Measurements from ENCODE around the gene OTC. TPM values are rescaled to one million over a fixed set of nuclear protein-coding genes. Genes with fewer than 3 reads are reported as not detected.

The OTC gene
- total RNA-seq, 2 donors from 2014 or later: 0.34 TPM; not detected in 1

DNA sequence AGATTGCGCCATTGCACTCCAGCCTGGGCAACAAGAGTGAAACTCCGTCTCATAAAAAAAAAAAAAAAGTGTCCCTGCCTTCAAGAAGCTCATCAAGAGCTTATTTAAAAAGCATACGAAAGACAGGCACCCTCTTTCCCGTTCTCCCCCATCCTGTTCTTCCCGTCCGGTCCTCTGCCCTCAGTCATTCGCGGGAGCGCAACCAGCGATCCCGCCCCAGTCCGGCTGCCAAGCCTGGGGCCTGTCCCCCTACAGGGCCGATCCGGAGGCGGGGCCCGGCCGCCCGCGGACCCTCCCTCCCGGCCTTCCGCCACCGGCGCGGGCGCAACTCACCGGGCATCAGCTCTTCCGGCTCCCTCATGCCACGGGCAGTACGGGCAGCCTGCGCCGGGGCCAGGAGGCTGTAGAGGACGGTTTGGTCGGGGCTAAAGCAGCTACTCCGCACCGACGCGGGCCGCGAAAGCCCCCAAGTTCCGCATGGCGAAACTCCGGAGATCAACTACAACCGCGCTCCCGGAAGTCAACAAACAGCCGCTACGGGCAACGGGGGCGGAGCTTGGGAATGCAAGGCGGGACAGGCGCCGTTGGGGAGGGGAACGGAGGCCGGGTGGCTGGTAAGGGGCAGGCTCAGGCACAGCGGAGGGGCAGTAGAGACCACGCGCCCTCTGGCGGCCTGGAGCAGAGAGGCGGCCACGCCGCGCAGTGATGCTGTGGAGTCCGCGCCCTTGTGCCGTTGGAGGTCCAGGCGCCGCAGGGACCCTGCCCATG lies 25.2 kb upstream of the OTC start, which contains the start of gene RPGR:
Gene RPGR (minus strand): TSS at position 503 of the 768 bp plus-strand sequence. CDS start 142 bp downstream, at position 361.
- TF ChIP-seq POLR2AphosphoS5 (IDR thresholded peaks at IDR 0.05): peak; percentile 78
- TF ChIP-seq, protein P1, sequence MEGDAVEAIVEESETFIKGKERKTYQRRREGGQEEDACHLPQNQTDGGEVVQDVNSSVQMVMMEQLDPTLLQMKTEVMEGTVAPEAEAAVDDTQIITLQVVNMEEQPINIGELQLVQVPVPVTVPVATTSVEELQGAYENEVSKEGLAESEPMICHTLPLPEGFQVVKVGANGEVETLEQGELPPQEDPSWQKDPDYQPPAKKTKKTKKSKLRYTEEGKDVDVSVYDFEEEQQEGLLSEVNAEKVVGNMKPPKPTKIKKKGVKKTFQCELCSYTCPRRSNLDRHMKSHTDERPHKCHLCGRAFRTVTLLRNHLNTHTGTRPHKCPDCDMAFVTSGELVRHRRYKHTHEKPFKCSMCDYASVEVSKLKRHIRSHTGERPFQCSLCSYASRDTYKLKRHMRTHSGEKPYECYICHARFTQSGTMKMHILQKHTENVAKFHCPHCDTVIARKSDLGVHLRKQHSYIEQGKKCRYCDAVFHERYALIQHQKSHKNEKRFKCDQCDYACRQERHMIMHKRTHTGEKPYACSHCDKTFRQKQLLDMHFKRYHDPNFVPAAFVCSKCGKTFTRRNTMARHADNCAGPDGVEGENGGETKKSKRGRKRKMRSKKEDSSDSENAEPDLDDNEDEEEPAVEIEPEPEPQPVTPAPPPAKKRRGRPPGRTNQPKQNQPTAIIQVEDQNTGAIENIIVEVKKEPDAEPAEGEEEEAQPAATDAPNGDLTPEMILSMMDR (IDR thresholded peaks at IDR 0.05): peak; percentile 40 to 85 (median 78)
- no peak for TF ChIP-seq POLR2A (IDR thresholded peaks at IDR 0.05)
- Histone ChIP-seq H3K27ac (peak within 1 kb of the TSS; percentile 81 to 84), H3K4me1 (replicated peaks) (no peaks in the 10 kb centered on the region), H3K4me3 (peak within 1 kb of the TSS; percentile 56 to 58), H3K27me3 (replicated peaks; ENCODE audit: insufficient read depth) (no peaks in the 10 kb centered on the region), H3K36me3 (no peaks in the 10 kb centered on the region), H3K9me3 (no peaks in the 10 kb centered on the region)
- peak; percentile 92 for DNase-seq (ENCODE audit: low spot score)
- 0% methylated on average over 20 of the region's 67 CpGs for WGBS
- intact Hi-C loops (cut with DNase I): loop anchor here (5.0 kb wide), 1 partner anchor 400 kb away; no protein-coding TSS in a partner anchor

DNA sequence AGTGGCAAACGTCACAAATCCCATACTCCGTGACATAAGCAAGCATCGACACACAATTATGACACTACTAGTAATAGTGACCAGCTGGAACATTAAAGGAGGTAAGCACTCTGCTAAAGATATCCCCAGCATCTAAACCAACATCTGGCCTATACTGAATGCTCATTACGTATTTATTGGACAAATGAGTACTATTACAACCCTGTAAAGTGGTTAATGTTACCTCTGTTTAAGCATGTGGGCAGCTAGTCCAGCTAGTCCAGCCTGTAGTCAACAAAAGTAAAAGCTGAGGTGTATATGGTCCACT lies 24.7 kb upstream of the OTC start:
- peak overlapping the region in 1 of 2 donors; percentile 84 for H3K27ac ChIP-seq
- no peaks in the 10 kb centered on the region for H3K4me1 ChIP-seq (replicated peaks)
- no peaks in the 10 kb centered on the region for H3K27me3 ChIP-seq (replicated peaks; ENCODE audit: insufficient read depth)
- H3K36me3 ChIP-seq: no peaks in the 10 kb centered on the region
- intact Hi-C loops (cut with DNase I): loop anchor here (5.0 kb wide), 1 partner anchor 400 kb away; no protein-coding TSS in a partner anchor
- no peaks in the 10 kb centered on the region for H3K9me3 ChIP-seq
- H3K4me3 ChIP-seq: no peak overlapping the region
- TF ChIP-seq POLR2A (IDR thresholded peaks at IDR 0.05): no peak
- TF ChIP-seq POLR2AphosphoS5 (IDR thresholded peaks at IDR 0.05): no peak
- TF ChIP-seq, protein P1 (IDR thresholded peaks at IDR 0.05): no peak
- no peak for DNase-seq (ENCODE audit: low spot score)
- 36% methylated on average over 1 of the region's 4 CpGs for WGBS

DNA sequence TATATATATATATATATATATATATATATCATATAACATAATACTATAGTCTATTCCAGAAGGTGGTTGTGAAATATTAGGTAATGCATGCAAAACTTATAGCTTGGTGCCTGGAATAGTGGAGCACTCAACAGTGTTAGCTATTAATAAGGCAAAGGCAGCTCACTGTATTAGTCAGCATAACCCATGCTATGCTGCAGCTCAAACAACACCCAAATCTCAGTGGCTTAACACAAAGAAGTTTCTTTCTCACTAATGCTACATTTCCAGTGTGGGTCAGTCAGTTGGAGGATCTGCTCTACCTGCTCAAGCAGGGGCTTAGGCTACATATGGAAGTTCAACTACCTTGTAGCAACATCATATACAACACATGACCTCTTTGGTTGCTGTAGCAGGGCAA lies 19.9 kb upstream of the OTC start:
- DNase-seq (ENCODE audit: low spot score): no peak
- H3K27me3 ChIP-seq (replicated peaks; ENCODE audit: insufficient read depth): no peaks in the 10 kb centered on the region
- intact Hi-C loops (cut with DNase I): no loop called here
- H3K4me3 ChIP-seq: no peak overlapping the region
- H3K4me1 ChIP-seq (replicated peaks): no peaks in the 10 kb centered on the region
- H3K27ac ChIP-seq: no peak overlapping the region
- H3K9me3 ChIP-seq: no peaks in the 10 kb centered on the region
- TF ChIP-seq POLR2AphosphoS5 (IDR thresholded peaks at IDR 0.05): no peak
- TF ChIP-seq POLR2A (IDR thresholded peaks at IDR 0.05): no peak
- TF ChIP-seq, protein P1 (IDR thresholded peaks at IDR 0.05): no peak
- no peaks in the 10 kb centered on the region for H3K36me3 ChIP-seq

DNA sequence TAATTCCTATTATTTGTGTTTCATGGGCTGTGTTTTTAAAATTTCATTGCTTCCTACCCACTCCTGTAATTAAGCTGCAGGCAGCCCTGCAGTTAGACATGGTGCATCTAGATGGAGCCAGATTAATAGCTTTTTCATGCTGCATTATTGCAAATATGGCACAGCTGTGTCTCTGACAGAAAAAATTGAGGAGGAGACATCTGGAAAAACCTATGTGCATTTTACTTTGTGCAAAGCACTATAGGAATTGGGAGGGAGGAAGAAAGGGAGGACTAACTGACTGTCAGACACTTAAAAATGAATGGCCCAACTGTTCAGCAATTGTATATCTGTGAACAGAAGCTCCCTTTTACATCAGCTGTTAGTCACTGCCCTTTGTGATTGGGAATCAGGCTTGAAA lies 17.0 kb upstream of the OTC start:
- H3K4me1 ChIP-seq (replicated peaks): no peaks in the 10 kb centered on the region
- intact Hi-C loops (cut with DNase I): no loop called here
- no peaks in the 10 kb centered on the region for H3K27me3 ChIP-seq (replicated peaks; ENCODE audit: insufficient read depth)
- no peak overlapping the region for H3K4me3 ChIP-seq
- no peak for DNase-seq (ENCODE audit: low spot score)
- H3K9me3 ChIP-seq: no peaks in the 10 kb centered on the region
- H3K27ac ChIP-seq: no peak overlapping the region
- TF ChIP-seq, protein P1 (IDR thresholded peaks at IDR 0.05): no peak
- no peaks in the 10 kb centered on the region for H3K36me3 ChIP-seq
